HG03521 (cell line): Measurements from ENCODE around the gene LRCH1.
A peak's percentile ranks its signal among the peaks of the same experiment; 100 is the strongest.

Experiments used
- ATAC-seq: cut with Tn5 transposase; IDR thresholded peaks from one replicate; pipeline ENCODE4 v1.9.1; 2021; ENCODE audit warnings: mild to moderate bottlenecking, moderate library complexity; ENCODE audit not compliant: unreplicated experiment

The LRCH1 gene

GRCh38 chr13:46535002-46535401 lies 18.0 kb upstream of the LRCH1 start:
- ATAC-seq = no peak

GRCh38 chr13:46535825-46536224 lies 17.1 kb upstream of the LRCH1 start:
- ATAC-seq = no peak

GRCh38 chr13:46536341-46536740 lies 16.6 kb upstream of the LRCH1 start:
- ATAC-seq = no peak

- no peak for ATAC-seq
Observed at GRCh38 chr13:46539231-46539630, 13.7 kb upstream of the LRCH1 start.

GRCh38 chr13:46541210-46541609 lies 11.8 kb upstream of the LRCH1 start:
- ATAC-seq = no peak

- no peak for ATAC-seq
Observed at GRCh38 chr13:46542833-46543232, 10.1 kb upstream of the LRCH1 start.

- ATAC-seq = no peak
Observed at GRCh38 chr13:46543287-46543686, 9.7 kb upstream of the LRCH1 start.

- ATAC-seq = peak; percentile 68
Observed at GRCh38 chr13:46544208-46544607, 8.8 kb upstream of the LRCH1 start.

- no peak for ATAC-seq
Observed at GRCh38 chr13:46544811-46545210, 8.2 kb upstream of the LRCH1 start.

- no peak for ATAC-seq
Observed at GRCh38 chr13:46546084-46546768, 6.7 kb upstream of the LRCH1 start.

- no peak for ATAC-seq
Observed at GRCh38 chr13:46550822-46551221, 2.1 kb upstream of the LRCH1 start.

GRCh38 chr13:46551410-46552302 lies 1.3 kb upstream of the LRCH1 start:
- no peak for ATAC-seq

- no peak for ATAC-seq
Observed at GRCh38 chr13:46552303-46552682, 677 bp upstream of the LRCH1 start.

GRCh38 chr13:46553521-46553885 lies 533 bp downstream of the LRCH1 start:
- no peak for ATAC-seq

GRCh38 chr13:46553886-46554858 lies 1.2 kb downstream of the LRCH1 start:
- ATAC-seq = peak; percentile 37

GRCh38 chr13:46554951-46555350 lies 2.0 kb downstream of the LRCH1 start:
- no peak for ATAC-seq

GRCh38 chr13:46555722-46556417 lies 2.9 kb downstream of the LRCH1 start:
- no peak for ATAC-seq

GRCh38 chr13:46556418-46556779 lies 3.4 kb downstream of the LRCH1 start:
- no peak for ATAC-seq

GRCh38 chr13:46559272-46559805 lies 6.4 kb downstream of the LRCH1 start:
- ATAC-seq = no peak

GRCh38 chr13:46560778-46561177 lies 7.8 kb downstream of the LRCH1 start:
- no peak for ATAC-seq
